H1 (cell line): ENCODE data around the gene MRPS12. TPM values are rescaled to one million over a fixed set of nuclear protein-coding genes. Genes with fewer than 3 reads are reported as not detected.

Experiments
- ATF2 ChIP-seq: IDR thresholded peaks from 2 replicates; pipeline ENCODE4 v1.6.1; 2012; ENCODE audit warnings: low read length, inconsistent platforms
- BCL11A ChIP-seq, 2 experiments: IDR thresholded peaks; one replicate each; pipeline ENCODE4 v1.6.1; 2011; ENCODE audit warnings: low read depth in 2 of 2, low read length in 2 of 2, mild to moderate bottlenecking in 2 of 2
- CREB1 ChIP-seq: IDR thresholded peaks from 2 replicates; pipeline ENCODE4 v1.6.1; 2012; ENCODE audit warnings: inconsistent platforms
- JUN ChIP-seq: IDR thresholded peaks from 2 replicates; pipeline ENCODE4 v1.6.1; 2011; ENCODE audit warnings: low read depth, mild to moderate bottlenecking, improper control_type of control experiment, low read length
- KDM1A ChIP-seq: fragments of 200-600, 300-600 bp; sonication (generic); IDR thresholded peaks from 2 replicates; pipeline ENCODE4 v1.7.1; 2016; ENCODE audit warnings: mild to moderate bottlenecking, low read length, borderline replicate concordance
- SAP30 ChIP-seq: fragments of 300-600 bp; sonication (generic); IDR thresholded peaks from 2 replicates; pipeline ENCODE4 v1.7.1; 2012; ENCODE audit warnings: low read length, moderate library complexity, mild to moderate bottlenecking, inconsistent platforms; ENCODE audit not compliant: insufficient read depth, insufficient replicate concordance
- SP2 ChIP-seq: IDR thresholded peaks from 2 replicates; pipeline ENCODE4 v1.6.1; 2012; ENCODE audit warnings: mild to moderate bottlenecking, low read length, inconsistent platforms
- SRF ChIP-seq: IDR thresholded peaks from 2 replicates; pipeline ENCODE4 v1.6.1; 2011; ENCODE audit warnings: mild to moderate bottlenecking, low read depth, low read length, moderate library complexity
- TAF7 ChIP-seq: optimal IDR thresholded peaks from 2 replicates; pipeline ENCODE3; 2011; ENCODE audit warnings: low read depth, mild to moderate bottlenecking, inconsistent platforms, low read length, moderate library complexity, borderline replicate concordance
- TBP ChIP-seq: IDR thresholded peaks from 2 replicates; pipeline ENCODE4 v1.6.1; 2011; ENCODE audit warnings: low read depth, low read length, improper control_type of control experiment
- polyA plus RNA-seq, 7 experiments: library from polyadenylated mRNA; depleted of rRNA in 3 of 7; stranded (reverse) in 5 of 7; unstranded in 2 of 7; fragments of >200 nt in 5 of 7; fragments of 200-250 nt in 2 of 7; gene quantifications; 1 replicate in 5 of 7; 2 replicates in 1 of 7; 4 replicates in 1 of 7; pipeline versions ENCODE4 v1.2.1 to v1.2.3, GENCODE V29; 2011 to 2013; ENCODE audit warnings: missing spikeins in 2 of 7, mixed read lengths in 2 of 7
- total RNA-seq: library from RNA; stranded (reverse); fragmentation: NEBNext Ultra II Directional; extraction: Animal tissue kit (Norgen Biotek cat#: 25700); gene quantifications from 2 replicates; pipeline ENCODE4 v1.2.1, GENCODE V29; 2021

MRPS12 gene
- total and polyA plus RNA-seq, 2 of the 8 experiments (the other 6 are each of a cell fraction or from before 2014, with no cell fraction given), result 79.0 to 175 TPM

GRCh38 chr19:38929929-38930775 lies 592 bp upstream of the MRPS12 start, which contains the start of gene SARS2 (continued):
- TF ChIP-seq TAF7 (peak; percentile 93), CREB1 (no peak), JUN (no peak), SAP30 (no peak), SP2 (no peak), KDM1A (0 out of 2 replicates have a peak, but pooled peaks have one; percentile 20), SRF (no peak), TBP (peak; percentile 85), BCL11A (IDR thresholded peaks at IDR 0.05; ENCODE audit: low read depth in 2 of 2, low read length in 2 of 2) (no peak), ATF2 (no peak)
